Suprapubic skin (tissue), 4 donors: ENCODE measurements around the gene TMEM63B.

ENCODE experiments used
- POLR2A ChIP-seq, 2 donors: fragments of 450-650 bp; IDR thresholded peaks; one replicate each; pipeline ENCODE4 v1.6.1; 2017; ENCODE audit warnings: antibody characterized with exemption in 2 of 2, mild to moderate bottlenecking in 2 of 2, moderate library complexity in 2 of 2
- POLR2AphosphoS5 ChIP-seq, 3 donors: sonication (generic); formaldehyde crosslinking; IDR thresholded peaks; one replicate each; pipeline ENCODE4 v1.6.1; 2017; ENCODE audit warnings: antibody characterized with exemption in 3 of 3

- no peak for TF ChIP-seq POLR2AphosphoS5 (IDR thresholded peaks at IDR 0.05)
- TF ChIP-seq POLR2A (IDR thresholded peaks at IDR 0.05): no peak
Observed at GRCh38 chr6:44101832-44102231, 25.5 kb upstream of the TMEM63B start.
